ENCODE measurements around the gene TCEANC2.

Gene TCEANC2

GRCh38 chr1:54010415-54011117 is 42.8 kb upstream of the TCEANC2 start:
- DNase-seq (ENCODE audit: low read depth), result no peak
- no peak overlapping the region for H3K4me3 ChIP-seq (ENCODE audit: low read depth, low read length)
- TF ChIP-seq CTCF (IDR thresholded peaks at IDR 0.05; ENCODE audit: low read depth, low read length, missing control alignments), result no peak

- DNase-seq (ENCODE audit: low read depth), result no peak
- TF ChIP-seq CTCF (IDR thresholded peaks at IDR 0.05; ENCODE audit: low read depth, low read length, missing control alignments), result no peak
- no peak overlapping the region for H3K4me3 ChIP-seq (ENCODE audit: low read depth, low read length)
Observed at GRCh38 chr1:54011316-54012007, 41.9 kb upstream of the TCEANC2 start.

- no peak for TF ChIP-seq CTCF (IDR thresholded peaks at IDR 0.05; ENCODE audit: low read depth, low read length, missing control alignments)
- no peak for DNase-seq (ENCODE audit: low read depth)
Observed at GRCh38 chr1:54012008-54012325, 41.4 kb upstream of the TCEANC2 start.

GRCh38 chr1:54012863-54013262 is 40.5 kb upstream of the TCEANC2 start:
- no peak for TF ChIP-seq CTCF (IDR thresholded peaks at IDR 0.05; ENCODE audit: low read depth, low read length, missing control alignments)
- DNase-seq (ENCODE audit: low read depth), result no peak
- no peak overlapping the region for H3K4me3 ChIP-seq (ENCODE audit: low read depth, low read length)

More at GRCh38 chr1:54012008-54012325, 41.4 kb upstream of the TCEANC2 start:
- no peak overlapping the region for H3K4me3 ChIP-seq (ENCODE audit: low read depth, low read length)

GRCh38 chr1:54013393-54014008 is 39.9 kb upstream of the TCEANC2 start:
- no peak for DNase-seq (ENCODE audit: low read depth)
- no peak overlapping the region for H3K4me3 ChIP-seq (ENCODE audit: low read depth, low read length)
- no peak for TF ChIP-seq CTCF (IDR thresholded peaks at IDR 0.05; ENCODE audit: low read depth, low read length, missing control alignments)

GRCh38 chr1:54014009-54014629 is 39.3 kb upstream of the TCEANC2 start:
- TF ChIP-seq CTCF (IDR thresholded peaks at IDR 0.05; ENCODE audit: low read depth, low read length, missing control alignments), result no peak
- no peak overlapping the region for H3K4me3 ChIP-seq (ENCODE audit: low read depth, low read length)
- DNase-seq (ENCODE audit: low read depth), result no peak

Measured in GM12864 (cell line).